Measurements from ENCODE around the gene AFM.

The AFM gene

GRCh38 chr4:73451404-73451803 lies 30.1 kb upstream of the AFM start:
- DNase-seq (ENCODE audit: low read depth), result no peak

GRCh38 chr4:73451981-73452747 lies 29.4 kb upstream of the AFM start:
- DNase-seq (ENCODE audit: low read depth), result no peak

- DNase-seq (ENCODE audit: low read depth), result no peak
Measured at GRCh38 chr4:73452953-73453700, 28.4 kb upstream of the AFM start.

- no peak for DNase-seq (ENCODE audit: low read depth)
Measured at GRCh38 chr4:73453701-73454005, 27.9 kb upstream of the AFM start.

GRCh38 chr4:73454920-73455319 lies 26.6 kb upstream of the AFM start:
- DNase-seq (ENCODE audit: low read depth), result no peak

- no peak for DNase-seq (ENCODE audit: low read depth)
Measured at GRCh38 chr4:73456177-73457022, 25.1 kb upstream of the AFM start.

- no peak for DNase-seq (ENCODE audit: low read depth)
Measured at GRCh38 chr4:73458184-73459047, 23.1 kb upstream of the AFM start.

GRCh38 chr4:73459048-73459421 lies 22.5 kb upstream of the AFM start:
- no peak for DNase-seq (ENCODE audit: low read depth)

GRCh38 chr4:73460913-73461522 lies 20.5 kb upstream of the AFM start:
- DNase-seq (ENCODE audit: low read depth), result no peak

- no peak for DNase-seq (ENCODE audit: low read depth)
Measured at GRCh38 chr4:73468170-73468569, 13.4 kb upstream of the AFM start.

GRCh38 chr4:73470728-73471127 lies 10.8 kb upstream of the AFM start:
- DNase-seq (ENCODE audit: low read depth), result no peak

GRCh38 chr4:73477176-73477575 lies 4.4 kb upstream of the AFM start:
- DNase-seq (ENCODE audit: low read depth), result no peak

GRCh38 chr4:73479323-73479722 lies 2.2 kb upstream of the AFM start:
- DNase-seq (ENCODE audit: low read depth), result no peak

GRCh38 chr4:73485085-73485484 lies 3.5 kb downstream of the AFM start:
- no peak for DNase-seq (ENCODE audit: low read depth)

GRCh38 chr4:73485596-73485995 lies 4.1 kb downstream of the AFM start:
- DNase-seq (ENCODE audit: low read depth), result no peak

GRCh38 chr4:73486497-73486896 lies 5.0 kb downstream of the AFM start:
- no peak for DNase-seq (ENCODE audit: low read depth)

- no peak for DNase-seq (ENCODE audit: low read depth)
Measured at GRCh38 chr4:73487233-73487632, 5.7 kb downstream of the AFM start.

- DNase-seq (ENCODE audit: low read depth), result no peak
Measured at GRCh38 chr4:73499996-73500765, 18.6 kb downstream of the AFM start.

GRCh38 chr4:73501664-73502265 lies 20.2 kb downstream of the AFM start:
- no peak for DNase-seq (ENCODE audit: low read depth)

- no peak for DNase-seq (ENCODE audit: low read depth)
Measured at GRCh38 chr4:73505567-73505966, 24.0 kb downstream of the AFM start.
